CD1c-positive myeloid dendritic cell (primary cell): Measurements from ENCODE around the gene METTL21C.

Experiments used
- DNase-seq: peaks from one replicate; pipeline ENCODE4 v3.0.0-alpha.2; 2016; ENCODE audit errors: extremely low spot score

Gene METTL21C

DNA sequence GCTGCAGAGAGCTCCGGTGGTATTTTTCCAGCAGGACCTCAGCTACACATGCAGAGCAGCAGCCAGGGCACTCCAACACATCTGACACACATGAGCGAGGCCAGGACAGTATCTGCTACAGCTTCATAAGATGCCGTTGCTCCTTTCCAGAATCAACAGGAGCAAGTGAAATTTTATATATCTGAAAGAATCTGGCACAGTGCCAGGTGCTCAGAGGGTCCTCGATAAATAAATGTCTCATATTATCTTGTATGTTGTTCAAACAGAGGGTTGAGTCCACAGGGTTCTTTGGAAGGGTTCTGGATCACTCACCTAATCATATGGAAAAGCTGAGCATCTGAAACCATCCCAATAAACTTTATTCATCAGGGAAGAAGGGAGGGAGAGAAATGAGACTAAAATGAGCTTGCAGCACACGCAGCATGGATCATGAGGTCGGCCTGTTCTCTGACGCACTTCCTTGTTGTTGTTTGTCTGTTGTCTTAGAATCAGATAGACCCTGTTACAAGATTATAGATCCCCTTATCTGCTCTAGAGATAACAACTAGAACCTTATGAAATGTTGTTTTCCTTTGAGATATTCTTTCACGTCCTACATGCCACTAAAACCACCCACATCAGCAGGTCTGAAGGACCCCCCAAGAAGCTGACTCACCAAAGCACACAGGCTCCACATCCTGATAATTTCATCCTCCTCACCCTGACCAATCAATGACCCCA is 3.2 kb upstream of the METTL21C start:
- DNase-seq, result no peak

DNA sequence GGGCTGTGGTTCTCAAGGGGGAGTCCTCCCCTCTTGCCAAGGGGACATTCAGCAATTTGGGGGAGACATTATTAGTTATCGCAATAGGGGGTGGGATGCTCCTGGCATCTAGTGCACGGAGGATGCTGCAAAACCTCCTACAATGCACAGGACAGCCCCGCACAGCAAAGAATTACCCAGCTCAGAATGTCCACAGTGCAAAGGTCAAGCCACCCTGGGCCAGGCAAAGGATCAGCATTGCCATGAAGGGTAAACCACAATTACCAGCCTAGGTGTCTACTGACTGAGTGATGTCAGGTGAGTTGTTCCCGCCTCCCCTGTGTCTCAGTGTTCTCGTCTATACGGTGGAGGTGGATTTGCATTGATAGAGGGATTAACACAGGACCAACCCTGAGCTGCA is 2.4 kb upstream of the METTL21C start:
- no peak for DNase-seq

DNA sequence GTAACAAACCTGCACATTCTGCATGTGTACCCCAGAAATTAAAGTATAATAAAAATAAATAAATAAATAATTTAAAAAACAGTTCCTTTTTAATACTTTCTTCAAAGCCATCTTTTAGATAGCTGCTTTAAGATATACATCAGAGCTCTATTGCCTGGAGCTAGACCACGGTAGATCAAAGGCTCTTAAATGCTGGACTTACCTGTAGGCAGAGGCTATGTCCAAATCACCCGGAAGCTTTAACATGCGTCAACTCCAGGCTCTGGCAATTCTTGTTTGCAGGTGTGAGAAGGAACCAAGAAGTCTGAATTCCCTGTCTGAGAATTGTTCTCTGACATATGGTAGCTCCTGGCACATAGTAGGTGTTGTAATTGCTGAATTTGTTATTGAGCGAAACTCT is 1.6 kb upstream of the METTL21C start:
- DNase-seq, result no peak

DNA sequence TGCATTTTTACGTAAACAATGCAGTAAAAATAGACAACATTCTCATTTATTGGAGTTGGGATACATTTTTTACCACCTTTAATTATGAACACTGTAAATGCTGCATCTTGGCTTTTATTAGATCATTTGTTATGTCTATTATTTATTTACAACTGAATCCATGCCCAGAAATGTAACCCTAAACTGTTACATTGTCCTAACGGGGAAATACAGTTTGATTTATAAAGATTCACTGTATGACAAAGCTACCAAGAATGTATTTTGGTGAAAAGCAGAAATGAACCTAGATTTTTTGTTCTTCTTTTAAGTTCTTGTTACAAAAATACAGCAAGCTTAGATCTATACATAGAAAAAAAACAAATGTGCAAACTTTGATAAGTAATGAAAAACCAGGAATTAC is 1.1 kb downstream of the METTL21C start:
- DNase-seq, result no peak

DNA sequence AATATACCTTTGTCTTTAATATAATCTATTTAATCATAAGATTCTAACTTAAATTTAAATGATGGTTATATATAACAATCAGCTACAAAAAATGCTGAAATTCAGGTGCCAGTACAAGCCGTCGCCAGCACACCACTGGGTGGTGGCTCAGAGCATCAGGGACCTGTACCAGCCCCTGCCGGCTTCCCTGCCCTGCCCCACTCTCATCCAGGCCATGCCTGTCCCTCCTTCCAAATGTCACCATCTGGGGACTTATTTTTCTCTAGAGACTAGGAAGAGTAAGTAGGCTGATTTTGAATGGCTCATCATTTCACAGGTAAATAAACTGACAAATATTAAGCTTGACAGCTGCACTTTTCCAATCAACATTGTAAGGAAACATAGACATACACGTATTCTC is 1.6 kb downstream of the METTL21C start:
- DNase-seq, result no peak

DNA sequence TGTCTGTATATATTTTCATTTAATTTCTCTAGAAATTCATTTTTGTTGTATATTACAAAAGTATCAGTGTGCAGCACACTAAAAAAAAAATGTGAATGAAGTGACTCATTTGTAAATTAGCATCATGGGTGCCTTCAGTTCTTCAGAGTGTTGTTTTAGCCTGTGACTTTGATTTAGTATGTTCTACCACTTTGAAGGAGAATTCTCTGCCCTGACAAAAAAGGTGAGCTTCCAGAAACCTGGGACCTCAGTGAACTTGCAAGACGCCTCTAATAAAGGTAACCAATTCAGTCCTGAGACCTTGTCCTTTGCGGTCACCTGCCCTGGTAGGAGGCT is 2.4 kb downstream of the METTL21C start:
- DNase-seq, result no peak

DNA sequence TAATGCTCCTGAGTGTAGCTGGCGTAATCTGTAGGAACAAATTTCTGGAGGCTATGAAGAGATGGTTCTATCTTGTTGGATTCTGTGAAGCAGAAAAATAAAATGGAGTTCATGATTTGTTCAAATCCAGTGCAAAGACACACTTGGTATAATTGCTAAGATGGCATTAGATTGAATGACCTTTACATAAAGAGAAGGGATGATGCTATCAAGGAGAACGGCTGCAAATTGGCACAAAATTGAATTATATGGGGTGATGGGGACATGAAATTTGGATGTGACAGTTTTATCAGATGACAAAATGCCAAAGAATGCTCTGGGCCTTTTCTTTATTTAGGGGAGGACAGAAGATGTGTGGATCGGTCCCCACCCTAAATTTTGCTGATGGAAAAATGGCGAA is 4.0 kb downstream of the METTL21C start:
- DNase-seq, result no peak

DNA sequence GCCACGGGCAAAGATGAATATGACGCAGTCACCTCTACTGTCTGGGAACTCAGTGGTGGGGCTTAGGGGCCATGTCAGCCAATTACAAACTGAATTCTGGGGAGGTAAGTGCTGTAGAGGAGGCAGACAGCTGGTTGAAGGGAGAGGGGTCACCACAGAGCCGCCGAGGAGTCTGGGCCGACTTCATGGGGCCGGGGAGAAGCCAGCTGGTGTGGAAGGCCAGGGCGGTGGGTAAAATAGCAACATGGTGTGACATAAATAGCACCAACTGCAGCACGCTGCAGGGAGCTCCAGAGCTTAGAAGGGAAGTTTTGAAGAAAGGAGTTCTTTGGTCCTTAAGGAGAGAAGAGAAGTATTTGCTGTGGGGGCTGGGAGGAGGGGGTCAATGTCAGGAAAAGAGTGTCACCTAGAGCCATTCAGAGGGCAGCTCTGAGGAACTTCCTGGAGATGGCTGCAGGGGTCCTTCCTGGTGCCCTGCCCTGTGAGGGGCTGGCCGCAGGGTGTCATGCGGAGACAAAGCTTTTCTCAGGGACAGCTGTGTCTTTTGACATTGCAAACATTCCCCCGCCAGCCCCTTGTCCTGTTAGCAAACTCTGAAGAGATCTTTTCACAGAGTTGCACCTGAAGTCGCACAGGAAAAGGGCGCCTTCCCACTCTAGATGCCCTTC is 6.4 kb downstream of the METTL21C start:
- no peak for DNase-seq

DNA sequence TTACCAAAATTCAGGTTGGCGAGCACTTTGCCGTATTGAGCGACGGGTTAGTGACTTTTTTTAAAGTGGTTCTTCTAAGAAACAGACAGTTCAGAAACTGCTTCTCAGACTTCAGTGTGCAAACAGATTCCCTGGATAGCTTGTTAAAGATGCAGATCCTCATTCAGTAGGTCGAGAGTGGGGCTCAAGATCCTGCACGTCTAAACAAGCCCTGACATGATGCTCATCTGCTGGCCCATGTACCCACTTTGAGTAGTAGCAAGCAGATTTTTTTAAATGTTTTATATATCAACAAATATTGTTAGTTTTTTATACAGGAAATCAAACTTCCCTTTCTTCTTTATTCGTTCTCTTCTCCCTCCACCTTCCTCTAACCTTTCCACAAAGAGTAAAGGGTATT is 7.3 kb downstream of the METTL21C start:
- DNase-seq, result no peak

DNA sequence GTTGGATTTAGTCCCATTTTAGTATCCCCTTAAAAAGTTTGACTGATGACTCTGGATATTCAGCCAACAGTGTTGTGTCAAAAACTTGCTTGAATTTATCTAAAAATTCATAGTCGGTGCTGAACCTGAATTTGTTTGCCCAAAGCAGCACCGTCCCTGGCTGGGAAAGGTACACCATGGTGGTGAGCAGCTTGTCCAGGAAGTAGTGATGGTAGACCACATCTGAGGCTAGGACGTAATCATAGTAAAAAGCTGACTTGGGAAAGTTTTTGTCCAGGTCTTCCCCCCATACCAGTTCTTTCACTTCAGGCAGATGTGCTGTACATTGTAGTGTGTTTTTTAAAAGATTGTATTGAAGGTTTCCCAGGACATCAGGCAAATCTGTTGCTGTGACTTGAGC is 8.8 kb downstream of the METTL21C start:
- DNase-seq, result no peak

DNA sequence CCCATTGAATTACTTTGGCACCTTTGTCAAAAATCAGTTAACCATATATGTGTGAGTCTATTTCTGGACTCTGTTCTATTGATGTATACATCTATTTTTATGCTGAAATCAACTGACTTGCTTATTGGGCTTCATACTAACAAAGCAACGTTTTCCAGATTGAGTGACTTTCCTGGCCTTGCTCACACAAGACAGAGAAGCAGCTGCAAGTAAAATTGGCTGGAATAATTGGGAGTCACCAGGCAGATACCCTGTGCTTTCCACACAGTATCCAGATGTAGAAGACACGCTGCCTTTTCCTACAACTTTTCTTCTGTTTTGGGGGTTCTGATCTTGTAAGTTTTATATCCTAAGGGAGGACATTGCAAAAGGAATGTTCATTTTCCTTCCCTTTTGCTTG is 11.2 kb downstream of the METTL21C start:
- DNase-seq, result no peak

DNA sequence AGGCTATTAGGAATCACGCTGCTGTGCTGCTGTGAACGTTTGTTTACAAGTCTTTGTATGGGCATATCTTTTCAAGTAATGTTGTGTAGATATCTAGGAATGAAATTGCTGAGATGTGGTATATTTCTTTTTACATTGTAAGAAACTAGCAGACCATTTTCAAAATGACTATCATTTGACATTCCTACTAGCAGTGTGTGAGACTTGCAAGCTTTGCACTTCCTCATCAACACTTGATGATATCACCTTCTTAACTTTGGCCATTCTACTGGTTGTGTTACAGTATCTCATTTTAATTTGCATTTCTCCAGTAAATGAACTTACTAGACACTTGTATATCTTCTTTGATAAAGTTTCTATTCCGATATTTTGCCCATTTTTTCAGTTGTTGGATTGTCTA is 12.1 kb downstream of the METTL21C start:
- no peak for DNase-seq

DNA sequence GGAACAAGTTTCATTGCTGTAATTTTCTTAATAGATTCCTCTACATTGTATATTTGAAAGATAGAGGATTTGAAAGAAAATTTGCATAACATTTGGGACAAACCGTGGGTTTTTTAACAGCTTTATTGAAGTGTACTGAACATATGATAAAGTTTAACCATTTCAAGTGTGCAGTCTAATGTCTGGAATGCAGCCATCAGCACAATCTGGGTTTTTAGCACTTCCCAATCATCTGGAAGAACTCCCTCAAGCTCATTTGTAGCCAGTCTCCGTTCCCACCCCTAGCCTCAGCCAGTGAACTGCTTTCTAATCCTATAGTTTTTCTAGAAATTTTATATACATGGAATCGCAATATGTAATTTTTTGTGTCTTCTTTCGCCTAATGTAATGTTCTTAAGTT is 12.6 kb downstream of the METTL21C start:
- no peak for DNase-seq

DNA sequence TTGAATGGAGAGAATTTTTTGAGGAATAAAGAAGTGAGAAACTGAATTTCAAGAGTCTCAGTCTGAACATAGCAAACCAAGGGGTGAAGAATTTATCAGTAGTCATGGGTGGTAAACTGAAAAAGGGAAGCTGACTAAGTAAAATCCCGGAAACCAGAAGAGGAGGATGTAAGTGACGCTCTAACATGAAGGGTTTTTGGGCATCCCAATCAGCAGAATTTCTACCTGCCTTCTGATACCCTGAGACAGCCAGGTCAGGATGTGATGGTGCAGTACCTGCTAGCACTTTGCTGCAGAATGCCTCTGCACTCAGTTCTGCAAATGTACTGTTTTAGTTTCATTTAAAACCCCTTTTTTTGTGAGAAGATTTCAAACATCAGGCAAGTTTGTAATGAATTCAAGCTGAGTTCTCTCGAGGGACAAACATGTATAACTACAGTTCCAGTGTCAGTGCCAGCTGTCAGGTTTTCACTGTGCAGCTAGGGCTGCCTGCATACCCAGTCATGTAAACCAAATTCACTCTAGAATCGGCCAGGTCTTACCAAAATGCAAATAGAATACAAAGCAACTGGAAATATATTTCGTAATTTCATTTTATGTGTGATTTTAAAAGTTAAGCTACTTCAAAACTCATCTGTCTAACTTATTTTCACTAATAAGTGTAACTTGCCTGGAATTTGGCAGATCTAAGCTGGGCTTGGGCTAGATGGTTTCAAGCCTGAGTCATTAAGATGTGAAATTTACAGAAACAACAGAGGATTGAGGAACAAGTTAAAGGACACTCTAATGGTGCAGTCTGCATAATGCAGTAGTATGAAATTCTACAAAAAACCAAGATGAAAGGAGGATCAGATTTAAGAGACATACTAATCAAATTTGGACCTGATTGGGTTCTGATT is 13.8 kb downstream of the METTL21C start:
- DNase-seq, result peak; percentile 50

DNA sequence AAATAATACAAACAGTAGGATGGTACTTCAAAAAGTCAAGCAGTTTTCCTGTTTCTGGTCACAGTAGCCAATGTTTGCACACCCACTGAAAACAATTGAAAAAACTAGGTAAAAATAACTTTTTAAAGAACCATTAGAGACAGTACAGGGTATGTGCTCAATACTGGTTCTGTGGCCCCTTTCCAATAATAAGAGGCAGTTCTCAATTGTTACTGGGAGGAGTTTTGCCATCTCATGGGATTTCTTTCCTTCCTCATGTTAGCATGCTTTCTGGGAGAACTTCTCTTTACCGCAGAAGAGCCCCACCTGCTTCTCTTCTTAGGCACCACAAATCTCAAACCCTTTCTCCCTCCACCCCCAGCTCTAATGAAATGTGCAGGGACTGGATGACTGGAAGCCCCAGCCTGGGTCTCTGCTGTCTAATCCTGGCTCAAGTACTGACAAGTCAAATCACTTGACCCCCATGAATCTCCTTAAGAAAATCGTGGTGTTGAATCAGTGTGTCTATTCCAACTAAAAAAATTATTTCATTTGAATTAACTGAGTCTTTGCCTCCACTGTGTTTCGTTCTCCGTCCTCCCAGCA is 14.6 kb downstream of the METTL21C start:
- DNase-seq, result no peak

DNA sequence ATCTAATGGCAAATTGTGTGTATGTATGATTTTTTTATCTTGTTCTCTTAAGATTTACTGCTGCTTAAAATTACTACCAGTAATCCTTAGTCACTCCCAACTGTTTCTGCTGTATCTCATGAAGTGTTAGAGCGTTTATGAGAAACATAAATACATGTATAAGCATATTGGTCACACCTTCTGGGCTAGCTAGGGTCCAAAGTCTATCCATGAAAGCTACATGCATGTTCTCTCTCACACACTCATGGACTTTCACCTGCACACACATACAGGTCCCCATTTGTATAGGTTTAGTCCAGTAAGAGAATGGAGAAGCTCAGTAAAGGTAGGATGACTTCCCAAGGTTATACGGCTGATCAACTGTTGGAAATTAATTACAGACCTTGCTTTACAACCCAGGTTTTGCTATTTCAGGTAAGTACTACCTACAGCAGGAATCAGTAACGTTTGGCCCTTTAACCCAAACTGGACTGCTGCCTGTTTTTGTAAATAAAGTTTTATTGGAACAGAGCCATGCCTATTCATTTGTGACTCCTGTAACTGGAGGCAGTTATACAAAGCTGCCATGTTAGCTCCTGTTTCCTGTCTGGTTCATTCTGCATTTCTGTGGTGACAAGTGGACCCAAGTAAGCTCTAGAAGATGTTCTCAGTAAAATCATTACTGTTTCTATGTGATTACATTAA is 15.3 kb downstream of the METTL21C start:
- DNase-seq, result no peak

DNA sequence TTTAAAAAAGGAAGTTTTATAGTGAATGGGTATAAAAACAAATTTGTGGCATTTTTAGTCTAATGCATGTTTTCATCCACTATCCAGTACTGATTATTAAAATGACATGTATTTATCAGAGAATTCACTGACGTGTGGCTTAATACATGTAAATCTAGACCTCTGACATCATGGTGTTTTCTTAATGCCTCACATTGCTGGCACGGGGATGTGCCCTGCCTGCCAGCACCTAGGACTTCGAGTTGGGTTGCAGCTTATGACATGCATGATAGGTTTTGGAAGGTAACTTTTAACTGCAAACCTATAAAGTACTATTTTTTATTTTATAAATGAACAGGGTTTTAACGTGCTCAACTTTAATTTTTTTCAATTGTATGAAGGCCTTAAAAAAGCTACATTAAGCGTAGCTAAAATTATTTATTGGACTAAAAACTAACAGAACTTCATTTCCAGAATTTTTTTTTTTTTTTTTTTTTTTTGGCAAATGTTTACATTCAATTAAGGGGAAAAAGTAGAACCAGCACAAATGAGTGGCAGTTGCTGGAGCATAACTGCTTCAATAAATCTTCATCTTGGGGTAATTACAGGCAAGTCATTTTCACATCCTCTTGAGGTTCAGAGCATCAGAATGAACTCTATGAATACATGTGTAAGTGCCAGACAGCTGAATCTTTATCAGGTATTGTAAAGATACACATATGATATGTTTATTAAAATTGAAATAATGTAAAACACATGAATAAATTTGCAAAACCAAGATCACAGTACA is 16.3 kb downstream of the METTL21C start:
- no peak for DNase-seq

DNA sequence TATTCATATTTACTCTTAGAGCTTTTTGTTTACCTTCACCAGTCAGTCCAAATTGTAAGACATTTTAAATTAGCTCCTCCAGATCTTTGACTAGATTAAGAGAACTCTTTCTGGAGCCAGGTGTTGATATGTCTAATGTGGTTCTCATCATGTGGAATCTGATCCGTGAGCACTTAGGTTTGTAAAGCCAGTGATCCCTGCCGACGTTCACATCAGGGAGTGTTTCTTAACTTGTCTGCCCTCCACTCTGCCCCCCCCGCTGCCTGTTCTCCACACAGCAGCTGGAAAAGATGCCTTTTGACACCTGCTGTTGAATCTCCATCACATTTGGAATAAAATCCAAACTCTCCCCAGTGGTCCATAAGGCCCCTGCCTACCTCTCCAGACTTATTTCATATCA is 17.7 kb downstream of the METTL21C start:
- DNase-seq, result no peak

DNA sequence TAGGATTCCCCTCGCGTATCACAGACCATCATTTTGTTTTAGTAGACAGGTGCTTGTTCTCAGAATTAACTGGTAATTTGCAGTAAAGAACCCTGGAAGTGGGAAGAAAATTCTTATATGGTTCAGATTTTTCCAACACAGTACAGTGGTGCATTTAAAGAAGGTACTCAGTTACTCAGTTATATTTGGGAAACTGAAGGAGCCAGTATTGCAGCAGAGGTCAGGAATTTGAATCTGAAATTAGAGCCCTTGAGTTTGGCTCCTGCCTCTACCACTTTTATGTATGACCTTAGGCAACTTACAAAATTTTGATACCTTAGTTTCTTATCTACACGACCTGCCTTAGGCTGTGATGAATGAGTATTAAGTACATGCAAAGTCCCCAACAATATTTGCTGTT is 19.7 kb downstream of the METTL21C start:
- no peak for DNase-seq

DNA sequence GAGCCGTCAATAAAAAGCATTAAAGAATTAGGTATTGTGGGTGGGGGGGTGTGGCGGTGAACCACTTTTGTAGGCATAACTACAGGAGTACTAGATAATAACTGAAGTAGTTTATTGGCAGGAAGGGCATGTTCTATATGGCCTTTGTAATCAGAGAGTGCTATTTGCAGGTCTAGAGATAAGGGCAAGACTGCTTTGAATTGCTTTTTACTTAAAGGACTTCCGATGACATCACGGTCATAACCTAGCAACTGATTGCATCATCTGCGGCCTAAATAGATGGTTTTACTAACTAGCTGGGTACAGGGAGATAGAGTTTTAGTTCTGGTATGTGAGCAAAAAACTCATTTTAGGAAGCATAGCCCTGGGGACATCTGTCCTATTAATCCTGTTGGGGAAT is 24.7 kb downstream of the METTL21C start:
- DNase-seq, result no peak

DNA sequence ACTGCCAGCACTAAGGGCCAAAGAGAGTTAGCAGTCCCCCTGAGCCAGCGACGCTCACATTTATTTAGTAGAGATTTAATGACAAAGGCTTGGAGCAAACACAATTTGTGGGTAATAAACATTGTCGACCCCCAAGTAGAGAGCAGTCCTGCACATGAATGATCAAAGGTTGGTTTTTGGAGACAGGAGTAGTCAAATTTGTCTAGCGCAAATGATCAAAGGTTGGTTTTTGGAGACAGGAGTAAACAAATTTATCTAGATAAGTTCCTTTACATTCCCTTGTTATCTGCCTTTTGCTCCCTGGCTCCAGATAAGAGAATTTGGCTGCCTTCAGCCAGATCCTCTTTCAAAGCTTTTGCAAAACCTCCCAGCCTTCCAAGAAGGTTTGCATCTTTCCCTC is 26.9 kb downstream of the METTL21C start:
- no peak for DNase-seq
